ENCODE results near the gene ZNF615.

DNA sequence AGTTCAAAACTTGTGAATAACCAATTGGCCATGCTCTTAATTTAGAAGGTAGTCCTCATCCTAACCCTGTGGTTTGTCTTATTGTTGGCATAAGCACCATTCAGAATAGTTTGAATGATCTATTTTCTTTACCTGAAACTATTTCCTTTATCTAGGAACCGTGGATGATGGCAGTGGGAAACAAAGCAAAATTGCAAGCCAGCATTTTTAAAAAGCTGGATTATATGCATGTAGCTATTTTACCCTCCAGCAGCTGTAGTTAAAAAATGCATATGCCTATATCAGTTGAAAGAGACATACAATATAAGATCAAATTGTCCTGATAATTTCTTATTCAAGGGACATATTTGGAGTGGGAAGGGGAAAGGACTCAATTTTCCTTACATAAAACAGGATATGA is 61.4 kb downstream of the ZNF615 start:
- no peak for TF ChIP-seq ZNF350 (tag by site-specific recombination; IDR thresholded peaks at IDR 0.05)
- TF ChIP-seq ZNF707 (tag by site-specific recombination; IDR thresholded peaks at IDR 0.05), result no peak
- TF ChIP-seq, protein P1, sequence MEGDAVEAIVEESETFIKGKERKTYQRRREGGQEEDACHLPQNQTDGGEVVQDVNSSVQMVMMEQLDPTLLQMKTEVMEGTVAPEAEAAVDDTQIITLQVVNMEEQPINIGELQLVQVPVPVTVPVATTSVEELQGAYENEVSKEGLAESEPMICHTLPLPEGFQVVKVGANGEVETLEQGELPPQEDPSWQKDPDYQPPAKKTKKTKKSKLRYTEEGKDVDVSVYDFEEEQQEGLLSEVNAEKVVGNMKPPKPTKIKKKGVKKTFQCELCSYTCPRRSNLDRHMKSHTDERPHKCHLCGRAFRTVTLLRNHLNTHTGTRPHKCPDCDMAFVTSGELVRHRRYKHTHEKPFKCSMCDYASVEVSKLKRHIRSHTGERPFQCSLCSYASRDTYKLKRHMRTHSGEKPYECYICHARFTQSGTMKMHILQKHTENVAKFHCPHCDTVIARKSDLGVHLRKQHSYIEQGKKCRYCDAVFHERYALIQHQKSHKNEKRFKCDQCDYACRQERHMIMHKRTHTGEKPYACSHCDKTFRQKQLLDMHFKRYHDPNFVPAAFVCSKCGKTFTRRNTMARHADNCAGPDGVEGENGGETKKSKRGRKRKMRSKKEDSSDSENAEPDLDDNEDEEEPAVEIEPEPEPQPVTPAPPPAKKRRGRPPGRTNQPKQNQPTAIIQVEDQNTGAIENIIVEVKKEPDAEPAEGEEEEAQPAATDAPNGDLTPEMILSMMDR (tag by site-specific recombination; IDR thresholded peaks at IDR 0.05), result no peak
- TF ChIP-seq ZNF184 (tag by site-specific recombination; IDR thresholded peaks at IDR 0.05), result no peak

All from HEK293 (cell line).